Hypothalamus (tissue), 51 donors: ENCODE measurements around the gene POLR1B.
"Not testable (repeated sequence)": the region's sequence is repeated elsewhere in the genome, so short reads cannot be mapped to it uniquely, and the experiment has no call there.

Source experiments
- DNase-seq, 51 donors: peaks; one replicate each; lab custom pipeline; 2025; lab: John Stamatoyannopoulos, UW

The POLR1B gene, protein sequence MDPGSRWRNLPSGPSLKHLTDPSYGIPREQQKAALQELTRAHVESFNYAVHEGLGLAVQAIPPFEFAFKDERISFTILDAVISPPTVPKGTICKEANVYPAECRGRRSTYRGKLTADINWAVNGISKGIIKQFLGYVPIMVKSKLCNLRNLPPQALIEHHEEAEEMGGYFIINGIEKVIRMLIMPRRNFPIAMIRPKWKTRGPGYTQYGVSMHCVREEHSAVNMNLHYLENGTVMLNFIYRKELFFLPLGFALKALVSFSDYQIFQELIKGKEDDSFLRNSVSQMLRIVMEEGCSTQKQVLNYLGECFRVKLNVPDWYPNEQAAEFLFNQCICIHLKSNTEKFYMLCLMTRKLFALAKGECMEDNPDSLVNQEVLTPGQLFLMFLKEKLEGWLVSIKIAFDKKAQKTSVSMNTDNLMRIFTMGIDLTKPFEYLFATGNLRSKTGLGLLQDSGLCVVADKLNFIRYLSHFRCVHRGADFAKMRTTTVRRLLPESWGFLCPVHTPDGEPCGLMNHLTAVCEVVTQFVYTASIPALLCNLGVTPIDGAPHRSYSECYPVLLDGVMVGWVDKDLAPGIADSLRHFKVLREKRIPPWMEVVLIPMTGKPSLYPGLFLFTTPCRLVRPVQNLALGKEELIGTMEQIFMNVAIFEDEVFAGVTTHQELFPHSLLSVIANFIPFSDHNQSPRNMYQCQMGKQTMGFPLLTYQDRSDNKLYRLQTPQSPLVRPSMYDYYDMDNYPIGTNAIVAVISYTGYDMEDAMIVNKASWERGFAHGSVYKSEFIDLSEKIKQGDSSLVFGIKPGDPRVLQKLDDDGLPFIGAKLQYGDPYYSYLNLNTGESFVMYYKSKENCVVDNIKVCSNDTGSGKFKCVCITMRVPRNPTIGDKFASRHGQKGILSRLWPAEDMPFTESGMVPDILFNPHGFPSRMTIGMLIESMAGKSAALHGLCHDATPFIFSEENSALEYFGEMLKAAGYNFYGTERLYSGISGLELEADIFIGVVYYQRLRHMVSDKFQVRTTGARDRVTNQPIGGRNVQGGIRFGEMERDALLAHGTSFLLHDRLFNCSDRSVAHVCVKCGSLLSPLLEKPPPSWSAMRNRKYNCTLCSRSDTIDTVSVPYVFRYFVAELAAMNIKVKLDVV

DNA sequence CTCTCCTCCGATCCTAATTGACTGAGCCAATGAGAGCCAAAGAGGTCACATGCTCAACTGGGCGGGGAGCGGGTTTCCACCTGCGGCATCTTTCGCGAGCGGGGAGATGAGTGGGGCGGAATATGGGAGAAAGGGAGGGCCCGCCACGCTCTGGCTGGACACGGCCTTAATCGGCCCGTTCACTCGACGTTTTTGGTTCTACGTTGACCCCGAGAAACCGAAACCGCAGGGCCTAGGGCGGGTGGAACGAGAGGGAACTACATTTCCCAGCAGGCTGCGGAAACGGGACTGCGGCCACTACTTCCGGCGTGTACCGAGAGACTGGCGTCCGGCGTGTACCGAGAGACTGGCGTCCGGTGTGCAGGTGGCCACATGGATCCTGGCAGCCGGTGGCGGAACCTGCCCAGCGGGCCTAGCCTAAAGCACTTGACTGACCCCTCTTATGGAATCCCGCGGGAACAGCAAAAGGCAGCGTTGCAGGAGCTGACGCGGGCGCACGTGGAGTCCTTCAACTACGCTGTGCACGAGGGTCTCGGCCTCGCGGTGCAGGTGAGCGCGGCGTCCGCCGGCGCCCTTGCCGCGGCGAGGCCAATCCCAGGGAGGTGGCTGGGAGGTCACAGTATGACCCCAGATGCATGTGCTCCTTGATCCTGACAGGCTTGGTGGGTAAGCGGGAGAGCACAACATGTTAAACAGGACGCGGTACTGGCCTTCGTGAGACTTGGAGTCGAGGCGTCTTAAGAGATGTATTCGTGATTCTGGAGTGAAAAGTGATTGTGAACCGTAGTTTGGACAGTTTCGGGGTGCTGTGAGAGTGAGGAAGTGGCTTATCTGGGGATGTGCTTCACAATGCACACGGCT lies at the start of gene POLR1B:
POLR1B (plus strand) TSS at position 343 of the 861 bp plus-strand sequence; CDS start at position 373, 30 bp downstream.
- DNase-seq: peak in 50 of 51 donors; percentile 63 to 97 (median 89)

DNA sequence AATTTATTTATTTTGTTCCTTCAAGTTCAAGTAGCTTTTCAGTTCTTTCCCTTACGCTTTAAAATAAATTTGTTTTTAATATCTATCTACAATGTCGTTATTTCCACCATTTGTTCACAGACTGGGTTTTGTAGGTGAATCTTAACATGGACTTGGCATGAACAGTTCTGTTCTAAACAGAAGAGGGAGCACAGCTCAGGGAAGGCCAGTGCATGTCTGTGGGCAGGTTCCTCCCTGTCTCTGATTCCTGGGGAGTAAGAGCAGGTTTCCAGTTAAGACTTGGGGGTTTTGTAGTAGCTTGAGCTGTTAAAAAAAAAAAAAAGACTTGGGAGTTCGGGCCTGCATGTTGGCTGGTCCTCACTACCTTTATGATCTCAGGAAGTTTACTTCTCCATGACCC lies 49.2 kb upstream of the POLR1B start:
- DNase-seq: no peak

DNA sequence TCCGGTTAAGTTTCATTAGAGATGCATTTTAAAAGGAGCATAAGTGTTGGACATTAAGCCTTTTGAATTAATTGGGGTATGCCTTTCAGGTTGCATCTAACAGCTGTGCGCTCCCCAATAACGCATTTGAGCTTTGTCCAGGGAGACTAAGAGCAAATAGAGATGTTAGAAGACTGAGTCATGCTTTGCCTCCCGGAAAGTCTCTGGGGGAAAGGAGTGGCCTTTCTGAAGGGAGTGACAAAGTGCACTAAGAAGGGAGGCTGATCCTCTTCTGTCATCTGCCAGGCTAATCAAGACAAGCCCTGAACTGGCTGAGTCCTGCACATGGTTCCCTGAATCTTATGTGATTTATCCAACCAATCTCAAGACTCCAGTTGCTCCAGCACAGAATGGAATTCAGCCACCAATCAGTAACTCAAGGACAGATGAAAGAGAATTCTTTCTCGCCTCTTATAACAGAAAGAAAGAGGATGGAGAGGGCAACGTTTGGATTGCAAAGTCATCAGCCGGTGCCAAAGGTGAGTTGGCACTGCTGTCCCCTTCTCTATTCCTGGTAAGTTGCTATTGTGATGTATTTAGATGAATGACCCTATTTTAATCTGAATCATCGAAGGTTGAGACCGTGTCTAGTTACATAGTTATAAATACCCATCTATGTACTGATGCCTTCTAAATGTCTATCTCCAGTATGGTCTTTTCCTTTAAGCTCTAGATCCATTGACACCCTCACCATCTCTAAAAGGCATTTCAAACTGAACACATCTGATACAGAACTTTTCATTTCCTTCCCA lies 48.2 kb upstream of the POLR1B start:
- peak in 1 of 51 donors; percentile 8 for DNase-seq

DNA sequence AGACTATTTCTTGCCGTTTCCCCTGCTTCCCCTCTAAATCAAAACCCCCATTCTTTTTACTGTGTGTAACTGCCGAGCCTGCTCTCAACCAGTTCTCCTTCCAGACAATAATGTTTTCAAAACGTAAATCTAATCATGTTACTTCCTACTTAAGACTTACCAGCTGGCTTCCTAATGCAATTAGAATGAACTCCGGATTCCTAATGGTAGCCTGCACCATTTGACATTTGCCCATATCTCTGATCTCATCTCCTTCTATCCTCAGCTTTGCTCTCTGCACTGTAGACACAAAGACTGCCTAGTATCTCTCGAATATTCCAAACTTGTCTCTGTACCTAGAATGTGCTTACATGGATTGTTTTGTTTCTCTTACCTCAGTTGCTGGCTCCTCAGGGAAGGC lies 47.4 kb upstream of the POLR1B start:
- no peak for DNase-seq

DNA sequence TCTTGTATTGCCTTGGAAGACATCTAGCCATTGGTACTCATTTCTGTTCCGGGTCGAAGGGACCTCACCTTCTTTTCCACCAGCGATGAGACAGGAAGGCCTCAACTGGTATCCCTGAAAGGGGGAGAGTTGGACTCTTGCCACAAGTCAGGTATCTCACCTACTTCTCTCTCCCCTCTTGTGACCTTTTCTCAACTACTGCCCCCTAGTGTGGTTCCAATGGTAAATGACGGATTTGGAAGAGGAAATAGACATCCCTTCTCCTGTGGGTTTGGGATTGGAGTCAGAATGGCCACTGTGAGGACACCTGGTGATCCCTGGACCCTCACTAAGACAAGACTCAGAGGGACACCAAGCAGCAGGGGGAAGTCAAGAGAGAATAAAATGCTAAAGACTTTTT lies 46.4 kb upstream of the POLR1B start:
- DNase-seq: not testable (repeated sequence)

DNA sequence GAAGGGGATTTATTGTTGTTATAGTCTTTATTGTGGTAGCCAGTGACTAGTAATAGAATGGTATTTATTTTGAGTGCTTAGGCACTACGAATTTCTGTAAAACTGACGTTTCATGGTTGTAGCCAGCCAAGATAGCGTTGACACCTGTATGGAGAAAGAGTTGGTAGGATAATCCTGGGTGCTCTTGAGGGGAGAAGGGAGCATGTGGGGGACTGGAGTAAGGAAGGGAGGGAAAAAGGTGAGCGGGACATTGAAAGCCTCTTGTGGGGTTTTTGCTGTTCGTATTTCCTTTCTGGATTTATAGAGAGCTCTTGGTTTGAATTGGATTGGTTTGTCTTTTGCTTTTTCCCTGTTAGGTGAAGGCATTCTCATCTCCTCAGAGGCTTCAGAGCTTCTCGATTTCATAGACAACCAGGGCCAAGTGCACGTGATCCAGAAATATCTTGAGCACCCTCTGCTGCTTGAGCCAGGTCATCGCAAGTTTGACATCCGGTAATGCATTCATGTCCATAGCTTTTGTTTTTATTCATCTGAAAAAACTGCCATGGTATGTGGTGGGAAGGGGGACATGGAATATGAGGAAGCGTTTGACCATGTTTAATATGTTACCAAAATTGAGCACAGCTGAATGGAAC lies 41.3 kb upstream of the POLR1B start:
- peak in 19 of 51 donors; percentile 2 to 62 (median 15) for DNase-seq

DNA sequence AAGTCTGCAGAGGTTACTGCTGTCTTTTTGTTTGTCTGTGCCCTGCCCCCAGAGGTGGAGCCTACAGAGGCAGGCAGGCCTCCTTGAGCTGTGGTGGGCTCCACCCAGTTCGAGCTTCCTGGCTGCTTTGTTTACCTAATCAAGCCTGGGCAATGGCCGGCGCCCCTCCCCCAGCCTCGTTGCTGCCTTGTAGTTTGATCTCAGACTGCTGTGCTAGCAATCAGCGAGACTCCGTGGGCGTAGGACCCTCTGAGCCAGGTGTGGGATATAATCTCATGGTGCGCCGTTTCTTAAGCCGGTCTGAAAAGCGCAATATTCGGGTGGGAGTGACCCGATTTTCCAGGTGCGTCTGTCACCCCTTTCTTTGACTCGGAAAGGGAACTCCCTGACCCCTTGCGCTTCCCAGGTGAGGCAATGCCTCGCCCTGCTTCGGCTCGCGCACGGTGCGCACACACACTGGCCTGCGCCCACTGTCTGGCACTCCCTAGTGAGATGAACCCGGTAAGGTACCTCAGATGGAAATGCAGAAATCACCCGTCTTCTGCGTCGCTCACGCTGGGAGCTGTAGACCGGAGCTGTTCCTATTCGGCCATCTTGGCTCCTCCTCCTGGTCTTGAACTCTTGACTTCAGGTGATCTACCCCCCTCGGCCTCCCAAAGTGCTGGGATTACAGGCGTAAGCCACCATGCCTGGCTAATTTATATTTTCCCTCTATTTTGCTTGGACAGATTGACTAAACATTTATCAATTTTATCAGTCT lies 32.8 kb upstream of the POLR1B start:
- not testable (repeated sequence) for DNase-seq

DNA sequence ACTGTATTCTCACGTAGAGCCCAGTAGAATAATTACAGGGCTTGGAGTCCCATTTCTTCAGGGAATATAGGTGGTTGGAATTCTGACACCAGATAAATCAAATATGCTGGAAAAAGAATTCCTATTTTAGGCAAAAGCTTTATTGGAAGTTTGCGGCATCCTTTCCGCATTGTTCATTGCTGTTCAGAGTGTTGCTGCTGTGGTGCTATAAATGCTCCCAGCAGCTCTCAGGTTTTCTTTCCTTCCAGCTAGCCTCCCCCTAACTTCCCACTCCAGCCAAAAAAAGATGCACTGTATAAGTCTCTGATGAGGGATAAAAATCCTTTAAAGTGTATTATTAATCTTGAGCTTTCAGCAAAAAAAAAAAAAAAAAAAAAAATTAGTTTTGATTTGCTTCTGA lies 25.5 kb upstream of the POLR1B start:
- no peak for DNase-seq

DNA sequence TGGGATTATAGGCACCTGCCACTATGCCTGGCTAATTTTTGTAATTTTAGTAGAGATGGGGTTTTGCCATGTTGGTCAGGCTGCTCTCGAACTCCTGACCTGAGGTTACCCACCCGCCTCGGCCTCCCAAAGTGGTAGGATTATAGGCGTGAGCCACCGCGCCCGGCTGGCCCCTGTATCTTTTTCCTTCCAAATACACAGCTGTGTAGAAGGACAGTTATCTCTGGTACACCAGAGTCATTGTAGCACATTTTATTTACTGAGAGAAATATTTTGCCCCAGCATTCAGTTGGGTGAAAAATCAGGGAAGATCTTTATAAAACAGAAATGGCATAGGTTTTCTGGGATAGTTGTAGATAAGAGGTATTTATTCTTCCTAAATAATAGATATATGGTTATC lies 23.5 kb upstream of the POLR1B start:
- DNase-seq: no peak

DNA sequence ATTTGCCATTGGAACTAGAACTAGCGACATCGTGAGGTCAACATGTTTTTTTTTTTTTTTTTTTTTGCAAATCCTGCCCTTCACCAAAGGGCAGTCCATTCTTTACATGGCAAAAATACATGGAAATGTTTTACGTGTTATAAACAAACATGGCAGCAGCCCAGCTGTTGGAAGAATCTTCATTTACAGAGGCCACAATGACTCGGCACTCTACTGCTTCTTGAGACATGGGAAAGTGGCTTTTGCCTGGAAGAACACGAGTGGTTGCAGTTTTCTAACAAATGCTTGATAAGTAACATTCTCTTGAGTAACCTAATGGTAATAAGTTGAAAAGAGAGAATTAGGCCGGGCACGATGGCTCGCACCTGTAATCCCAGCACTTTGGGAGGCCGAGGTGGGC lies 22.8 kb upstream of the POLR1B start:
- no peak for DNase-seq

DNA sequence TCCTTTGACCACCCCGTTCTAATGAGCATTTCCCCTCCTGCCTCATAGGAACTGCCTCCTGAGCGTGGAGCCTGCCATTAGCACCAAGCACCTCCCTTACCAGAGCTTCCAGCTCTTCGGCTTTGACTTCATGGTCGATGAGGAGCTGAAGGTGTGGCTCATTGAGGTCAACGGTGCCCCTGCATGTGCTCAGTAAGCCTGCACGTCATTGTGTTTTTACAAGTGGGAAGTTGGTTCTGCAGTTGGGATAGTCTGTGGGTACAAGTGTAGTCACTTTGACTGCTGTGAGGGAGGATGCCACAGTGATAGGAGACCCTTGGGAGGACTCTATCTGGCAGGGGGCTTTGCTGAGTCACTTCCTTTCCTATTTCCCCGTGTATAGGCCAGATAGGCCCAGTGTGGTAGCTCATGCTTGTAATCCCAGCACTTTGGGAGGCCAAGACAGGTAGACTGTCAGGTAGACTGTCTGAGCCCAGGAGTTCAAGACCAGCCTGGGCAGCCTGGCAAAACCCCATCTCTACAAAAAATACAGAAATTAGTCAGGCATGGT lies 22.0 kb upstream of the POLR1B start:
- no peak for DNase-seq

DNA sequence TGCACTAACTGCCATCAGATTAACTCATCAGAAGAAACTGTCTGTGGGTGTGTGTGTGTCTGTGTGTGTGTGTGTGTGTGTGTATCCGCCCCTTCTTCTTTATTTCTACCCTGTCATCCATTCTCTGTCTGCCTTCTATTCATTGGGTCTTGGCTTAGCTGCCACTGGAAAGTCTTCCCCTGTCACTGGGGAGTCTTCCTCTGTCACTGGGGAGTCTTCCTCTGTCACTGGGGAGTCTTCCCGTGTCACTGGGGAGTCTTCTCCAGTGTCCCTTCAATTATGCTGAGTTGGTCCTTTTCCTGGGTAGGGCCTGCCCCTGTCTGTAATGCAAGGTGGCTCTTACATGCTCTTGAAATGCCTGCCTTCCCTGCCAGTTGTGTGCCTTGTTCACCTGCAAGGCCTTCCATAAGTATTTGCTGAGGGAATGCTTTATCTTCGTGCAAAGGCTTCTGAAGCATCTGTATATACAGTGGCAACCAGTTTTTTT lies 18.9 kb upstream of the POLR1B start:
- DNase-seq: no peak

DNA sequence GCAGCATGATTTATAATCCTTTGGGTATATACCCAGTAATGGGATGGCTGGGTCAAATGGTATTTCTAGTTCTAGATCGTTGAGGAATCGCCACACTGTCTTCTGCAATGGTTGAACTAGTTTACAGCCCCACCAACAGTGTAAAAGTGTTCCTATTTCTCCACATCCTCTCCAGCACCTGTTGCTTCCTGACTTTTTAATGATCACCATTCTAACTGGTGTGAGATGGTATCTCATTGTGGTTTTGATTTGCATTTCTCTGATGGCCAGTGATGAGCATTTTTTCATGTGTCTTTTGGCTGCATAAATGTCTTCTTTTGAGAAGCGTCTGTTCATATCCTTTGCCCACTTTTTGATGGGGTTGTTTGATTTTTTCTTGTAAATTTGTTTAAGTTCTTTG lies 18.0 kb upstream of the POLR1B start:
- DNase-seq: not testable (repeated sequence)

DNA sequence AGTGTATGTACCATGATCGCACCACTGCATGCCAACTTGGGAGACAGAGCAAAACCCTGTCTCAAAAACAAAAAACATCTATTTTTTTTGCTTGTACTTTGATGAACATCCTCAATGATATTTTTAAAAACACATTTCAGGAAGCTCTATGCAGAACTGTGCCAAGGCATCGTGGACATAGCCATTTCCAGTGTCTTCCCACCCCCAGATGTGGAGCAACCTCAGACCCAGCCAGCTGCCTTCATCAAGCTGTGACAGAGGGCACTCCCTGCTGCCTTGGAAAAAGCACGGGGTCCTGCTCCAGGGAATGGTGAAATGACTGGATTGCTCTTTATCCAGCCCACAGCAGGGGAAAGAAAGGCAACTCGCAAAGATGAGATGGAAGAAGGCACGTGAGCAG lies 13.7 kb upstream of the POLR1B start:
- no peak for DNase-seq

DNA sequence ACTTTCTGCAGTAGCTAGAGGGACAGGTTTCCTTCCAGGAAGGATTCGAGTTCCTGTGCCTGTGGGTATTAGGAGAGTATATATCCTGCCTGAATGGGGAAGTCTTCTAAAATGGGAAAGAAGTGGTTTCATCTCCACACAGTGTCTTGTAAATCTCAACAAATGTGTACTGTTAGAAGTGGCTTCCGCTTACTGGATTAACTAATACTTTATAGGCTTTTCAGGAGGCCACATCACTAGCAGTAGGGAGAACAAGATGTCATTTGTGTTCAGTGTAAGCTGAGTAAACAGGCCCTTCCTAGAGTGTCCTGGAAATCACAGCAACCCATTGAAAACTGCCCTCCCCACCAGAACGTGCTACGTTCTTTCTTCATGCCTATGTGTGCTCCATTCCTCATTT lies 12.5 kb upstream of the POLR1B start:
- peak in 3 of 51 donors; percentile 14 to 37 (median 23) for DNase-seq

DNA sequence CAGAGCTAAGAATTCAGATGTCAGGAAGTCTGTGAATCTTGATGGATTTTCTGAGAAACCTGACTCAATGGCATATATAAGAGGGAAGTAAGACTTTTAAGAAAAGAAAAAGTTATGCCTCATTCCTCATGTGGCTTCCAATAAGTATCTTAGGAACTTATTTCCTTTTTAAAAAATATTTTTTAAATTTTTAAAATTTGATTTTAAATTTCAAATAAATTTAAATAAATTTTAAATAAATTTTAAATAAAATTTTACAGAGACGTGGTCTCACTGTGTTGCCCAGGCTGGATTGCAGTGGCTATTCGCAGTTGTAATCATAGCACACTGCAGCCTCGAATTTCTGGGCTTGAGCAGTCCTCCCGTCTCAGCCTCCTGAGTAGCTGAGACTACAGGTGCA lies 11.5 kb upstream of the POLR1B start:
- DNase-seq: no peak

DNA sequence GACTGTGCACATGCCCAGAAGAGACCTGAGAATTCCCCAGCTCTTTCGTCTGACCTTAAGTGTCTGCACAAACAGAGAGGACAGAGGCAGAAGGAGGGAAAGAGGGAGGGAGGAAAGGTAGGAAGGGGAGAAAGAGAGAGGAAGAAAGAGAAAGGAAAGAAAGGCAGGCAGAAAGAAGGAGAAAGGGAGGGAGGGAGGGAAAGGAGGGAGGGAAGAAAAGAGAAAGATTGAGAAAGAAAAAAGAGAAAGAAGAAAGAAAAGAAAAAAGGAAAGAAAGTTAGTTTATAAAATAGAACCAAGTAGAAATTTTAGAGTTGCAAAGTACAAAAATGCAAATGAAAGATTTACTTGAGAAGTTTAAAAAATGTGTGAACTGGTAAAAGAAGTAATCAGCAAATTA lies 7.4 kb upstream of the POLR1B start:
- DNase-seq: no peak

DNA sequence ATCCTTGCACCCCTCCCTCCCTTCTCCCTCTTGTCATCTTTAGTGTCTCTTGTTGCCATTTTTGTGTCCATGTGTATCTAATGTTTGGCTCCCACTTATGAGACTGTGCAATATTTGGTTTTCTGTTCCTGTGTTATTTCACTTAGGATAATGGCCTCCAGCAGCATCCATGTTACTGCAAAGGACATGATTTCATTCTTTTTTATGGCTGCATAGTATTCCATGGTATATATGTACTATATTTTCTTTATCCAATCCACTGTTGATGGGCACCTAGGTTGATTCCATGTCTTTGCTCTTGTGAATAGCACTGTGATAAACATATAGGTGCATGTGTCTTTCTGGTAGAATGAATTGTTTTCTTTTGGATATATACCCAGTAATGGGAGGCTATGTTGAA lies 5.6 kb upstream of the POLR1B start:
- DNase-seq: not testable (repeated sequence)
